ENCODE results near the gene MARCHF3.

GRCh38 chr5:126829098-126829497, 201.3 kb downstream of the MARCHF3 start:
- TF ChIP-seq CTCF (IDR thresholded peaks at IDR 0.05) (no peak), POLR2A (IDR thresholded peaks at IDR 0.05; ENCODE audit: low read depth) (no peak)

Data from esophagus muscularis mucosa (tissue), 3 donors.